Right cardiac atrium (tissue), 5 donors: ENCODE results near the gene EEFSEC. TPM values are rescaled to one million over a fixed set of nuclear protein-coding genes. Genes with fewer than 3 reads are reported as not detected.

Source experiments
- ATAC-seq, 2 donors: fragments of 200-7000 bp; cut with Tn5 transposase; one replicate each; pipeline versions ENCODE4 v1.8.0 to v1.9.1; 2020; ENCODE audit warnings: moderate library complexity in 2 of 2, mild to moderate bottlenecking in 1 of 2
- DNase-seq, 3 donors: peaks; one replicate each; pipeline ENCODE4 v3.0.0-alpha.2; 2020
- H3K27ac ChIP-seq: one replicate; pipeline ENCODE4 v1.5.1; 2013; ENCODE audit warnings: mild to moderate bottlenecking, low read length, control low read depth, moderate library complexity
- H3K27me3 ChIP-seq: one replicate; pipeline ENCODE4 v1.6.1; 2013; ENCODE audit not compliant: control insufficient read depth, insufficient read depth
- H3K4me1 ChIP-seq: one replicate; pipeline ENCODE4 v1.6.1; 2013; ENCODE audit warnings: low read length; ENCODE audit not compliant: control insufficient read depth, insufficient read depth
- H3K4me3 ChIP-seq: one replicate; pipeline ENCODE4 v1.5.1; 2013; ENCODE audit warnings: low read length, control low read depth
- H3K9me3 ChIP-seq: one replicate; pipeline ENCODE4 v1.6.1; 2013; ENCODE audit warnings: low read length; ENCODE audit not compliant: control insufficient read depth
- WGBS: extraction: QIAGEN DNeasy Blood & Tissue Kit; methylation state at CpG from one replicate; pipeline ENCODE4 v1.1.7; 2013; 5-methylcytosine and 5-hydroxymethylcytosine counted together
- intact Hi-C, 4 donors: fragments of 100-400 bp; cut with DNase I; formaldehyde crosslinking; loops; one replicate each; pipeline versions ENCODE4 v1.11.0 to v1.14.0; 2022 to 2023
- polyA plus RNA-seq: library from polyadenylated mRNA; stranded (reverse); fragments of 200-250 nt; gene quantifications from one replicate; pipeline ENCODE4 v1.2.3, GENCODE V29; 2013
- total RNA-seq, 4 donors: library from RNA; stranded (reverse); fragmentation: NEBNext Ultra II Directional; extraction: Animal tissue kit (Norgen Biotek cat#: 25700); gene quantifications; one replicate each; pipeline ENCODE4 v1.2.1, GENCODE V29; 2021
- donor health status: healthy with polysubstance abuse.
- donor health status: DM: no; HTN: yes; CAD: no.
- donor health status: DM: no; HTN: no; CAD: no.
- donor health status: DM: no; HTN: yes; CAD: no; lungs with severe emphysema.
- donor health status: DM: yes; HTN: yes; CAD: no.

The EEFSEC gene
- total and polyA plus RNA-seq, 5 donors, result 14.7 to 17.6 (median 15.6) TPM

GRCh38 chr3:128197855-128198254 lies 44.6 kb downstream of the EEFSEC start:
- 73% methylated on average over 7 of the region's 7 CpGs for WGBS
- ATAC-seq (no peak), DNase-seq (no peak)
- no peaks in the 10 kb centered on the region for H3K9me3 ChIP-seq
- H3K27ac ChIP-seq, result peak overlapping the region; percentile 15
- no peaks in the 10 kb centered on the region for H3K27me3 ChIP-seq
- no peak overlapping the region for H3K4me3 ChIP-seq
- intact Hi-C loops, result no loop called here
- H3K4me1 ChIP-seq, result peaks cover 4% of the 10 kb centered on the region

GRCh38 chr3:128198313-128198712 lies 45.0 kb downstream of the EEFSEC start:
- intact Hi-C loops, result no loop called here
- Histone ChIP-seq H3K4me1 (peaks cover 4% of the 10 kb centered on the region), H3K27me3 (no peaks in the 10 kb centered on the region), H3K9me3 (no peaks in the 10 kb centered on the region), H3K27ac (no peak overlapping the region), H3K4me3 (no peak overlapping the region)
- WGBS, result 66% methylated on average over 1 of the region's 1 CpG
- DNase-seq (no peak), ATAC-seq (peak in 1 of 2 donors; percentile 25)

GRCh38 chr3:128199110-128199509 lies 45.8 kb downstream of the EEFSEC start:
- DNase-seq (no peak), ATAC-seq (no peak)
- 92% methylated on average over 1 of the region's 1 CpG for WGBS
- Histone ChIP-seq H3K4me3 (no peak overlapping the region), H3K27me3 (no peaks in the 10 kb centered on the region), H3K27ac (no peak overlapping the region), H3K9me3 (no peaks in the 10 kb centered on the region), H3K4me1 (peaks cover under 1% of the 10 kb centered on the region)
- intact Hi-C loops, result no loop called here

GRCh38 chr3:128201158-128201755 lies 48.0 kb downstream of the EEFSEC start:
- Histone ChIP-seq H3K27me3 (no peaks in the 10 kb centered on the region), H3K27ac (no peak overlapping the region), H3K4me3 (no peak overlapping the region), H3K4me1 (peaks cover 2% of the 10 kb centered on the region), H3K9me3 (no peaks in the 10 kb centered on the region)
- 99% methylated on average over 1 of the region's 1 CpG for WGBS
- intact Hi-C loops, result no loop called here
- no peak for ATAC-seq
- no peak for DNase-seq

GRCh38 chr3:128203169-128203568 lies 49.9 kb downstream of the EEFSEC start:
- intact Hi-C loops, result no loop called here
- no peak overlapping the region for H3K4me3 ChIP-seq
- H3K4me1 ChIP-seq, result peaks cover 10% of the 10 kb centered on the region
- no peaks in the 10 kb centered on the region for H3K9me3 ChIP-seq
- no peak for ATAC-seq
- WGBS, result 91% methylated on average over 3 of the region's 3 CpGs
- no peaks in the 10 kb centered on the region for H3K27me3 ChIP-seq
- H3K27ac ChIP-seq, result no peak overlapping the region
- no peak for DNase-seq

- DNase-seq (no peak), ATAC-seq (no peak)
- Histone ChIP-seq H3K4me3 (no peak overlapping the region), H3K27ac (no peak overlapping the region), H3K4me1 (peaks cover 16% of the 10 kb centered on the region), H3K9me3 (no peaks in the 10 kb centered on the region), H3K27me3 (no peaks in the 10 kb centered on the region)
- intact Hi-C loops, result no loop called here
- WGBS, result 65% methylated on average over 3 of the region's 3 CpGs
Measured at GRCh38 chr3:128205558-128206145, 52.4 kb downstream of the EEFSEC start.

- H3K9me3 ChIP-seq, result no peaks in the 10 kb centered on the region
- H3K27ac ChIP-seq, result no peak overlapping the region
- DNase-seq (no peak), ATAC-seq (peak; percentile 87 to 92)
- 57% methylated on average over 7 of the region's 7 CpGs for WGBS
- intact Hi-C loops, result no loop called here
- peaks cover 19% of the 10 kb centered on the region for H3K4me1 ChIP-seq
- H3K27me3 ChIP-seq, result no peaks in the 10 kb centered on the region
- H3K4me3 ChIP-seq, result no peak overlapping the region
Measured at GRCh38 chr3:128207951-128208350, 54.7 kb downstream of the EEFSEC start.

GRCh38 chr3:128210711-128211110 lies 57.4 kb downstream of the EEFSEC start:
- no peak overlapping the region for H3K4me3 ChIP-seq
- no peak for ATAC-seq
- peaks cover 19% of the 10 kb centered on the region for H3K4me1 ChIP-seq
- no peaks in the 10 kb centered on the region for H3K27me3 ChIP-seq
- no peak for DNase-seq
- H3K9me3 ChIP-seq, result no peaks in the 10 kb centered on the region
- 62% methylated on average over 3 of the region's 3 CpGs for WGBS
- intact Hi-C loops, result no loop called here
- H3K27ac ChIP-seq, result no peak overlapping the region

GRCh38 chr3:128214056-128214455 lies 60.8 kb downstream of the EEFSEC start:
- DNase-seq, result no peak
- intact Hi-C loops, result no loop called here
- Histone ChIP-seq H3K9me3 (no peaks in the 10 kb centered on the region), H3K4me1 (peaks cover 10% of the 10 kb centered on the region), H3K27me3 (no peaks in the 10 kb centered on the region), H3K4me3 (no peak overlapping the region), H3K27ac (no peak overlapping the region)
- no peak for ATAC-seq
- WGBS, result 97% methylated on average over 2 of the region's 2 CpGs

- DNase-seq, result no peak
- Histone ChIP-seq H3K4me1 (peaks cover 10% of the 10 kb centered on the region), H3K27ac (no peak overlapping the region), H3K4me3 (no peak overlapping the region), H3K9me3 (no peaks in the 10 kb centered on the region), H3K27me3 (no peaks in the 10 kb centered on the region)
- ATAC-seq, result no peak
- WGBS, result 81% methylated on average over 2 of the region's 2 CpGs
- intact Hi-C loops, result no loop called here
Measured at GRCh38 chr3:128215290-128215689, 62.0 kb downstream of the EEFSEC start.

GRCh38 chr3:128215800-128216495 lies 62.7 kb downstream of the EEFSEC start:
- 65% methylated on average over 5 of the region's 5 CpGs for WGBS
- no peaks in the 10 kb centered on the region for H3K9me3 ChIP-seq
- no peaks in the 10 kb centered on the region for H3K27me3 ChIP-seq
- ATAC-seq, result no peak
- DNase-seq, result no peak
- intact Hi-C loops, result no loop called here
- peaks cover 5% of the 10 kb centered on the region for H3K4me1 ChIP-seq
- H3K27ac ChIP-seq, result no peak overlapping the region
- H3K4me3 ChIP-seq, result no peak overlapping the region
